Stimulated activated CD4-positive, alpha-beta T cell treated with anti-CD3 and anti-CD28 coated beads, Interleukin-2, amount 100 ng/mL, for 48 hours (primary cell): Measurements from ENCODE around the gene AGBL4.

Source experiments
- DNase-seq, 2 donors: peaks; one replicate each; pipeline ENCODE4 v3.0.0-alpha.2; 2020

The AGBL4 gene

GRCh38 chr1:49694251-49694827 is 329.4 kb downstream of the AGBL4 start:
- DNase-seq, result no peak

DNA sequence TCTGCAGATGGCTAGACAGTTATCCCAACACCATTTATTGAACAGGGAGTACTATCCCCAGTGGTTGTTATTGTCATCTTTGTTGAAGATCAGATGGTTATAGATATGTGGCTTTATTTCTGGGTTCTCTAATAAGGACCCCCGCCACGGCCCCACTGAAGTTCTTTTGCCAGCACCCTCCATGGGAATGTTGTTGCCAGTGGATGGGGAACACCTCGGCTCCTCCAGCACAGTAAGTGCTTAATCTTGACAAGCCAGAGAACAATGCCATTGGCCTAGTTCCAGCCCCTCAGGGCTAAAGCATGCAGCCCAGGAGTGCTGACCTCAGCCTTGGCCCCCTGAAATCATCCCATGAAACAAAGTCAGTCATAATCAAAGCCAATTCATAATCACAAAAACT is 337.6 kb downstream of the AGBL4 start:
- no peak for DNase-seq

DNA sequence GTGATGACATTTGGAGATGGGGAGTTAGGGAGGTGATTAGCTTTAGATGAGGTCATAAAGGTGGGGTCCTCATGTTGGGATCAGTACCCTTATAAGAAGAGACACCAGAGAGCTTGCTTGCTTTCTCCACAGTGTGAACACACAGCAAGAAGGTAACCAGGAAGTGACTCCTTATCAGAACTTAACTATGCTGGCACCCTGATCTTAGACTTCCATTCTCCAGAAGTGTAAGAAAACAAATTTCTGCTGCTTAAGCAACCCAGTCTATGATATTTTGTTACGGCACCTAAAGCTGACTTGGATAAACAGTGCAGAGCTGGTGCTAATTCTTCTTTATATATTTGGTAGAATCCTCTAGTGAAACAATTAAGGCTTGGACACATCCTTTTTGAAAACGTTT is 346.0 kb downstream of the AGBL4 start:
- DNase-seq, result no peak

- DNase-seq, result no peak
Observed at GRCh38 chr1:49651136-49651535, 372.6 kb downstream of the AGBL4 start.

GRCh38 chr1:49630156-49630555 is 393.6 kb downstream of the AGBL4 start:
- DNase-seq, result no peak

- DNase-seq, result no peak
Observed at GRCh38 chr1:49627781-49628180, 396.0 kb downstream of the AGBL4 start.

- DNase-seq, result no peak
Observed at GRCh38 chr1:49626472-49626871, 397.3 kb downstream of the AGBL4 start.

- no peak for DNase-seq
Observed at GRCh38 chr1:49622877-49623276, 400.9 kb downstream of the AGBL4 start.

DNA sequence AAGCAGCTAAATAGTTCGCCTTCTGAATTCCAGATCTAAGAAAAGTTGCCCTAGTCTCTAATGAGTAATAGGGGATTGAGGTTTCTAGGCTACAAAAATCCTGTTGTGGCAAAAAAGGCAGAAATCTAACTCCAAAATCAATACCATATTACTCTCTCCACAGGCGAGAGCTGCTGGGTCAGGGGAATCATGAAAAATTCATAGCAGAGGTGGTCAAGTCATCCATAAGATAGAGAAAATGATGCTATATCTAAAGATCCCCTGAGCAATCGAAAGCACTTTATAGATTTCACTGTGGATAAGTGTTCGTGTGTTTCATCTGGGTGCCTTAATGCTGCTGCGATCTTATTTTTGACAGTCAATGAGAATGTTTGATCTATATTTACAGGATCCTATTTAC is 417.7 kb downstream of the AGBL4 start:
- no peak for DNase-seq

DNA sequence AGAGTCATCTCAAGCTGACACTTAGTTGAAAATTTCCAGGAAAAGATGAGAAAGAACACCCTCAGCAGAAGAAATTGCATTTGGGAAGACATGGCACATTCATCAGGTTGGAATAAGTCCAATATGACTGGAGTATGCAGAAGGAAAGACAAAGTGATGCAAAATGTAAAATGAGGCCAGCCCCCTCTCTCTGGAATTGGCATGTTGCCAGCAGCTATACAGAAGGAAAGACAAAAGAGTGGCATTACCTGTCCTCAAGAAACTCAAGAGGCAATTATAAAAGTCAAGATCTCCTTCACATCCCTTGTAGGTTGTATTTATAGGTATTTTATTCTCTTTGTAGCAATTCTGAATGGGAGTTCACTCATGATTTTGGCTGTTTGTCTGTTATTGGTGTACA is 426.3 kb downstream of the AGBL4 start:
- no peak for DNase-seq

DNA sequence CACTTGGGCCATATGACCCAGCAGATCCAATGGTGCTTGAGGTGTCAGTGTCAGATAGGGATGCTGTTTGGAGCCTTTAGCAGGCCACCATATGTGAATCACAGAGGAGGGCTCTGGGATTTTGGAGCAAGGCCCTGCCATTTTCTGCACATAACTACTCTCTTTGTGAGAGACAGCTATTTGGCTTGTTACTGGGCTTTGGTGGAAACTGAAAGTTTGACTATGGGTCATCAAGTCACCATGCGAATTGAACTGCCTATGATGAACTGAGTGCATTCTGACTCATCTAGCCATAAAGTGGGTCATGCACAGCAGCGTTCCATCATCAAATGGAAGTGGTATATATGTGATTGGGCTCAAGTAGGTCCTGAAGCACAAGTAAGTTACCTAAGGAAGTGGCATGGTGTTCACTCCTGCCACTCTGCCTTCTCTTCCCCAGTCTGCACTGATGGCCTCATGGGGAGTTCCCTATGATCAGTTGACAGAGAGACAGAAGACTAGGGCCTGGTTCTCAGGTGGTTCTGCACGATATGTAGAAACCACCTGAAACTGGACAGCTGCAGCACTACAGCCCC is 447.3 kb downstream of the AGBL4 start:
- no peak for DNase-seq

DNA sequence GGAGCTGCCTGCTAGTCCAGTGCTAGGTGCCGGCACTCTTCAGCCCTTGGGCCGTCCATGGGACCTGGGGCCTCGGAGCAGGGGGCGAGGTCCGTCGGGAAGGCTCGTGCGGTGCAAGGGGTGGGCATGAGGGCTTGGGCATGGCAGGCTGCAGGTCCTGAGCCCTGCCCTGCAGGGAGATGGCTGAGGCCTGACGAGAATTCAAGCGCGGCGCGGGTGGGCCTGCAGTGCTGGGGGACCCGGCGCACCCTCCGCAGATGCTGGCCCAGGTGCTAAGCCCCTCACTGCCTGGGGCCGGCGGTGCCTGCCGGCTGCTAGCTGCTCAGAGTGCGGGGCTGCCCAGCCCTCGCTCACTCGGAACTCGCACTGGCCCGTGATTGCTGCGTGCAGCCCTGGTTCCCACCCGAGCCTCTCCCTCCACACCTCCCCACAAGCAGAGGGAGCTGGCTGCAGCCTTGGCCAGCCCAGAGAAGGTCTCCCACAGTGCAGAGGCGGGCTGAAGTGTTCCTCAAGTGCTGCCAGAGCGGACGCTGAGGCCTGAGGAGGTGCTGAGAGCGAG is 467.0 kb downstream of the AGBL4 start:
- no peak for DNase-seq

DNA sequence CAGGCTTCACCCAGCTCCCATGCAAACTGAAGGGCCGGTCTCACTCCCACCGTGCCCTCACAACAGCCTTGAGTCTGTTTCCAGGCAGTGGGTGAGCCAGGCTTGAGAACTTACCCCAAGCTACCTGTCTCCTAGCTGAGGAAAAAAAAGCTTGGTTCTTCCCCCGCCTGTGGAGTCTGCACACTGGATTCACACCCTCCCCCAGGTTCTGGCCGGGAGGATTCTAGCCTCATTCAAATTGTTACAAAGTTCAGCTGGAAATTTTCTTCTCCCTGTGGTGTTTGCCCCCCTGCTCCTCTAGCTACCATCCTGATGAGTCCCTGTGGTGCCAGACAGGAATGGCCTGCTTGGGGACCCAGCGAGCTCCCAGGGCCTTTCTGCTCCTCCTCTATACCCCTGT is 471.7 kb downstream of the AGBL4 start:
- no peak for DNase-seq

GRCh38 chr1:49544615-49545014 is 479.1 kb downstream of the AGBL4 start:
- no peak for DNase-seq

- no peak for DNase-seq
Observed at GRCh38 chr1:49541096-49541752, 482.5 kb downstream of the AGBL4 start.

DNA sequence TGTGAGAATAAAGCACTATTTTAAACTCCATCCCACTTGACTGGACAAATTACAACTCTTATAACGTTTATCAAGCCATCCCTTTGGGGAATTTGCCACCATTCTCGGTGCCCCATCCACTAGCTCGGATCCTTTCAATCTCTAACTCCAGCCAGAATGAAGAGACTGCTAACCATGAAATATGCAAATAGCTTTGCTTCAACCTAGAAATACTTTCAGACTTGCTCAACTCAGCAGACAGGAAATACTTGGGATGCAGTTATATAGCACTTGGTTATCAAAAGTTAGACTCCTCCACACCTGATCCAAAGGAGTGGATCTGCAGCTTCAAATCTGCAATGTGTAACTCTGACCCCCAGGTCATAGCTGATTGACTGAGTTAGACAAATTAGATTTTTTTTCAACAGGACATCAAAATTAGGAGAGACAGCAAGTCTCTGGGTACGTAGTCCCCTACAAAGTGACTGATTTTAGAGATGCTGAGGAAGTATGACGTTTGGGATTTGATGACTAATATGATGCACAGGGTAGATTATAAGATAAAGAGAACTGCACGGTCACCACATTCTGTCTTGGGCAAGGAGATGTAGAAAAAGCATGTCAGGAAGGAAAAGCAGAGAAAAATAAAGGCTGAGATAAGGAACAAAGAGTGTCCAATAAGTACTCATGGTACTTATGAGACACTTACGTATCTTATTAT is 496.0 kb downstream of the AGBL4 start:
- no peak for DNase-seq

DNA sequence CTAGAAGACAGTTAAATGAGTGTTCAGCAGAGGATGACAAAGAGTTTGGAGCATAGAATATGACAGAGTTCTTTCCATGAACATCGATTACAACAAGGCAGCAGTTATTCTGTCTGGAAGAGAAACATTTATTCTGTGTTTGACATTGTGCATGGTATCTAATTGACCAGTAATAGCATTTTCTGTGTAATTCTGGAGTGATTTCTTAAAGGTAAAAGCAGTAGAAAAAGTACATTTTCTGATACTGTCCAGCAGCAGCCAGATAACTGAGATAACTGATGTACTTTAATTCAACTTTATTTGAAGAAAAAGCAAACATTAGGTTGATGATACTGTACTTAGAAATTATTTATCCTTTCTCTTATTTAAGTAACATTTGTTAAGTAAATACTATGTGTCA is 497.1 kb downstream of the AGBL4 start:
- no peak for DNase-seq

GRCh38 chr1:49523764-49524163 is 500.0 kb downstream of the AGBL4 start:
- no peak for DNase-seq

DNA sequence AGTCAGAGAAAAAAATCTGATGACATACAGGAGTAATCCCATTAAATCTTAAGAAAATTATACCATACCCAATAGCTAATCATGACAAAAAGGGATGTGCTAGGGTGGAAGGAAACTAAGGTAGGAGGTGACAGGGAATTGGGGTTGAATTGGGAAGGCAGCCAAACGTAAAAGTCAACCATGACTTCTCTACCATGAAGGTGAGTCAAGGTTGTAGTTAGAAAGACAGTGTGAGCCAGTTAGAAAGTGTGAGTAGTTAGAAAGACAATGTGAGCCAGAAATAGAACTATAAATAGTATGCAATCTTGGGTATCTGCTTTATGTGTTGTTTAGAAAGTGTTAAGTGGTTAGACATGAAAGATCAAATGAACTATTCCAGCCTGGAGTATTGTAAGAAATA is 556.8 kb downstream of the AGBL4 start:
- no peak for DNase-seq

DNA sequence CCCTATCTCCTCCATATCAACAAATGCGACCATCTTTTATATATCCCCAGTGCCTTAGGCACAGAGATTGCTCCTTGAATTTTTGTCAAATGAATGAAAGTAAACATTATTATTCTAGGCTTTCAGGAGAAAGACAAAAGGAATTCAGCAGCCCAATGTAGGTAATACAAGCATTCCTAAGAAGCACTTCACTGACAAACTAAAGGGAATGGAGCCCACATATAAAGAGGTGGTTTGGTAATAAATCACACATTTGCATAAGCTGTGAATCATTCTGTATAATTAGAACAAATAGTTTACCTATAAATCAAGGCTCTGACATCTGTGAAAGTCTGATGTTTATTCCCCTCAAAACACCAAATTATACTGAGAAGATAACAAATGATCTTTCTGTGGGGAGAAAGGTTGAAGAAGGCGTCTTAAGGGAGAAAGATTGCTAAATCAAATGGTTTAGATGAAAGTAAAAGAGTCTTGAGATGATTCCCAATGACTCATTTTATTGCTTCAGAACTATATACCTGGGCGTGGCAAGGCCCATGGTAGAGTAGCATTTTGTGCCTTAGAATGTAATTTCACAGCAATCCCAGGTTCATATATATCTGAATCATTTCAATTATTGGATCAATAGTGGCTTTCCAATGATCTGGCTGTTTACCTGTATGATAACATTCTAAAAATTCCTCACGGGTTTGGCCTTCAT is 558.1 kb downstream of the AGBL4 start:
- DNase-seq, result no peak

GRCh38 chr1:49448200-49448599 is 575.6 kb downstream of the AGBL4 start:
- DNase-seq, result no peak

DNA sequence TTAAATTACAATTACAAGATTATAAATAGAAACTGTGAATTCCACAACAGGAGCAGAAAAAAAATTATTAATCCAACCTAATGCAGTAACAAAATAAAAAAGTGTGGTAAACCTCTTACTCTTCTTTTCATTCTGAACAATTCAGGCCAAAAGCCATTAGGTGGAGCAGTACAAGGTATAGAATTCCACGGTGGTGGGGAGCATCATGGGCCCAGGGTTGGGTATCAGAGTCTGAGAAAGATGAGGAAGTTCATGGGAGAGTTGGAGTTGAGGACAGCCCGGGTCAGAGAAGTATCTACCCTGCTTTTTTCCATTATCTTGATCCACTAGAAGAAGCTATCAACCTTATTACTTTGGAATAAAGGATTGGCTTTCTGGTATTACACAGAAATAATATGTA is 586.9 kb downstream of the AGBL4 start:
- no peak for DNase-seq

- no peak for DNase-seq
Observed at GRCh38 chr1:49435291-49435690, 588.5 kb downstream of the AGBL4 start.
